Type B pancreatic cell (in vitro differentiated cells): ENCODE results near the gene DDIT4. TPM values are rescaled to one million over a fixed set of nuclear protein-coding genes. Genes with fewer than 3 reads are reported as not detected.
A peak's percentile ranks its signal among the peaks of the same experiment; 100 is the strongest.
"Not testable (repeated sequence)": the region's sequence is repeated elsewhere in the genome, so short reads cannot be mapped to it uniquely, and the experiment has no call there.

Experiments
- DNase-seq: peaks from one replicate; pipeline ENCODE4 v3.0.0; 2021; ENCODE audit warnings: mixed read lengths; ENCODE audit not compliant: unreplicated experiment; ENCODE audit errors: extremely low spot score
- H3K27ac Mint-ChIP-seq: 2 replicates; pipeline ENCODE4 v1.8.0; 2021; ENCODE audit warnings: mild to moderate bottlenecking, mixed read lengths
- H3K27me3 Mint-ChIP-seq: 2 replicates; pipeline ENCODE4 v1.8.0; 2021; ENCODE audit warnings: mixed read lengths
- H3K36me3 Mint-ChIP-seq: 2 replicates; pipeline ENCODE4 v1.8.0; 2021; ENCODE audit warnings: mixed read lengths
- H3K4me1 Mint-ChIP-seq: one replicate; pipeline ENCODE4 v1.8.0; 2021; ENCODE audit warnings: mixed read lengths; ENCODE audit not compliant: unreplicated experiment
- H3K4me3 Mint-ChIP-seq: 2 replicates; pipeline ENCODE4 v1.8.0; 2021; ENCODE audit warnings: mild to moderate bottlenecking, mixed read lengths
- H3K9me3 Mint-ChIP-seq: 2 replicates; pipeline ENCODE4 v1.8.0; 2021; ENCODE audit warnings: mixed read lengths
- CTCF ChIP-seq: fragments of 200-600 bp; sonication (generic); conservative IDR thresholded peaks from 2 replicates; pipeline ENCODE4 v1.5.0; 2021; ENCODE audit warnings: antibody characterized with exemption, mild to moderate bottlenecking
- total RNA-seq: library from RNA; stranded (reverse); gene quantifications from 2 replicates; pipeline ENCODE4 v1.2.1, GENCODE V29; 2021; ENCODE audit warnings: low replicate concordance

DDIT4 gene
- total RNA-seq, 1 donor from 2014 or later: 95.9 TPM

- Mint-ChIP-seq H3K27me3 (no peaks in the 10 kb centered on the region), H3K4me1 (peaks cover 43% of the 10 kb centered on the region), H3K4me3 (peak overlapping the region; percentile 14), H3K9me3 (no peaks in the 10 kb centered on the region), H3K27ac (peak overlapping the region; percentile 77), H3K36me3 (peaks cover 3% of the 10 kb centered on the region)
- no peak for DNase-seq
- TF ChIP-seq CTCF: no peak
Observed at GRCh38 chr10:72244573-72245038, 29.1 kb upstream of the DDIT4 start.

- no peak overlapping the region for H3K27ac Mint-ChIP-seq
- no peak for TF ChIP-seq CTCF
- no peaks in the 10 kb centered on the region for H3K27me3 Mint-ChIP-seq
- no peak overlapping the region for H3K4me3 Mint-ChIP-seq
- DNase-seq: no peak
- peaks cover 42% of the 10 kb centered on the region for H3K4me1 Mint-ChIP-seq
- no peaks in the 10 kb centered on the region for H3K36me3 Mint-ChIP-seq
- no peaks in the 10 kb centered on the region for H3K9me3 Mint-ChIP-seq
Observed at GRCh38 chr10:72245949-72246525, 27.7 kb upstream of the DDIT4 start.

- Mint-ChIP-seq H3K27me3 (no peaks in the 10 kb centered on the region), H3K36me3 (no peaks in the 10 kb centered on the region), H3K4me3 (peak overlapping the region; percentile 44), H3K27ac (peak overlapping the region; percentile 55), H3K9me3 (no peaks in the 10 kb centered on the region), H3K4me1 (peaks cover 43% of the 10 kb centered on the region)
- DNase-seq: no peak
- TF ChIP-seq CTCF: no peak
Observed at GRCh38 chr10:72248468-72249151, 25.1 kb upstream of the DDIT4 start.

- H3K36me3 Mint-ChIP-seq, DNase-seq, H3K4me3 Mint-ChIP-seq, H3K9me3 Mint-ChIP-seq, H3K27me3 Mint-ChIP-seq: not testable (repeated sequence)
- Mint-ChIP-seq H3K4me1 (peaks cover 38% of the 10 kb centered on the region), H3K27ac (peak overlapping the region; percentile 55)
Observed at GRCh38 chr10:72249176-72249862, 24.4 kb upstream of the DDIT4 start.

- peak overlapping the region; percentile 11 for H3K4me3 Mint-ChIP-seq
- no peaks in the 10 kb centered on the region for H3K9me3 Mint-ChIP-seq
- no peak for DNase-seq
- H3K27me3 Mint-ChIP-seq: no peaks in the 10 kb centered on the region
- H3K36me3 Mint-ChIP-seq: no peaks in the 10 kb centered on the region
- H3K4me1 Mint-ChIP-seq: peaks cover 39% of the 10 kb centered on the region
- H3K27ac Mint-ChIP-seq: peak overlapping the region; percentile 50
- no peak for TF ChIP-seq CTCF
Observed at GRCh38 chr10:72250666-72251065, 23.1 kb upstream of the DDIT4 start.

GRCh38 chr10:72251635-72252034 lies 22.1 kb upstream of the DDIT4 start:
- no peaks in the 10 kb centered on the region for H3K36me3 Mint-ChIP-seq
- H3K27me3 Mint-ChIP-seq: no peaks in the 10 kb centered on the region
- H3K27ac Mint-ChIP-seq: peak overlapping the region; percentile 56
- peaks cover 45% of the 10 kb centered on the region for H3K4me1 Mint-ChIP-seq
- H3K9me3 Mint-ChIP-seq: no peaks in the 10 kb centered on the region
- no peak for TF ChIP-seq CTCF
- H3K4me3 Mint-ChIP-seq: no peak overlapping the region
- no peak for DNase-seq
